ENCODE measurements around the gene CACNA1C.

The CACNA1C gene

DNA sequence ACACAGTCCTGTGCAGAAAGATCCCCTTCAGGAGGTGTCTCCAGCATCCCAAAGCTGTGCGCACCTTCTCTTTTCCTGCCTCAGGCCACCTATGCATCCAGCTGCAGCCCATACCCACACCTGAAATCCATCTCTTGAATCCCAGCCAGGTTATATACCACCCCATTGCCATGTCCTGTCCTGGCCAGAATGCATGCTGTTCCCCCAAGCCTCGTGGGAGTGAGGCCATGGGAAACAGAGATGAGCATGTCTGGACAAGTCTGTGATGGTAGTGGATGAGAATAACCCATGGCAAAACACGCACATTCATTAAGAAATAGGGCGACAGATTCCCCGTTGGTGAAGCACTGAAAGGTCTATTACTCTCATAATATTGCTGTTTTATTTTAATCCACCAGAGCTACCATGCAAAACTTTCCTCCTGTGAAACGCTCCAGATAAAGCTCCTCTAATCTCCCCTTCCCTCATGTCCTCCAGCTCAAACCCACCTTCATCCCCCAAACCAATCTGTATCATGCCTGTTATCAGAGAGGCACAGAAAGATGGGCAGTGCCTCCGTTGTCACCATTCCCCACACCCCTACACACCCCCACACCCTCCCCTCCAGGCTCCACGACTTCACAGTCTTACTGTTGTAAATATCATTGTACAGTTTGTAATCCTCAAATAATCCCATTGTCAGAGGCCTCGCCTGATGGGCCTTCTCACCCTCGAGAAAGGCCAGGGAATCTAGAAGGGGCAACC lies 644.4 kb downstream of the CACNA1C start:
- no peak overlapping the region for H3K4me3 ChIP-seq (ENCODE audit: low read depth, low read length)
- DNase-seq (ENCODE audit: low read depth) = no peak
- TF ChIP-seq, protein P1, sequence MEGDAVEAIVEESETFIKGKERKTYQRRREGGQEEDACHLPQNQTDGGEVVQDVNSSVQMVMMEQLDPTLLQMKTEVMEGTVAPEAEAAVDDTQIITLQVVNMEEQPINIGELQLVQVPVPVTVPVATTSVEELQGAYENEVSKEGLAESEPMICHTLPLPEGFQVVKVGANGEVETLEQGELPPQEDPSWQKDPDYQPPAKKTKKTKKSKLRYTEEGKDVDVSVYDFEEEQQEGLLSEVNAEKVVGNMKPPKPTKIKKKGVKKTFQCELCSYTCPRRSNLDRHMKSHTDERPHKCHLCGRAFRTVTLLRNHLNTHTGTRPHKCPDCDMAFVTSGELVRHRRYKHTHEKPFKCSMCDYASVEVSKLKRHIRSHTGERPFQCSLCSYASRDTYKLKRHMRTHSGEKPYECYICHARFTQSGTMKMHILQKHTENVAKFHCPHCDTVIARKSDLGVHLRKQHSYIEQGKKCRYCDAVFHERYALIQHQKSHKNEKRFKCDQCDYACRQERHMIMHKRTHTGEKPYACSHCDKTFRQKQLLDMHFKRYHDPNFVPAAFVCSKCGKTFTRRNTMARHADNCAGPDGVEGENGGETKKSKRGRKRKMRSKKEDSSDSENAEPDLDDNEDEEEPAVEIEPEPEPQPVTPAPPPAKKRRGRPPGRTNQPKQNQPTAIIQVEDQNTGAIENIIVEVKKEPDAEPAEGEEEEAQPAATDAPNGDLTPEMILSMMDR (conservative IDR thresholded peaks at IDR 0.05; ENCODE audit: low read depth, low read length) = no peak

DNA sequence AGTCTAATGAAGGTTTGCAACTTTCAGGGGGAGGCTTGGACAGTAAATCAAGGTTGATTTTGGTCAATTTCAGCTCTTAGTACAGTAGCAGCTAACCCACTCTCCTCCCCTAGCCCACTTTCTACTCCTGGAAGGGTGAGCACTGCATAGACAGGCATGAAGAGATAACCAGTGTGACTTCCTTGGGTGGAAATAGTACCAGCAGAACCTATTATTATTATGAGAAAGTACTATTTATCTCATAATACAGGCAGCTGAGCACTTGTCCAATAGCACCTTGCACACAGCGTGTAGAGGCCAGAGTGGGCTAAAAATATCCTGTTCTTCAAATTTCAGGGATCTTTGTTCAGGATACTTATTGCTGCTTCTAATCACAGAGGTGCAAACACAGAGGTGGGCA lies 645.8 kb downstream of the CACNA1C start:
- DNase-seq (ENCODE audit: low read depth) = no peak
- TF ChIP-seq, protein P1 (conservative IDR thresholded peaks at IDR 0.05; ENCODE audit: low read depth, low read length) = no peak
- no peak overlapping the region for H3K4me3 ChIP-seq (ENCODE audit: low read depth, low read length)

DNA sequence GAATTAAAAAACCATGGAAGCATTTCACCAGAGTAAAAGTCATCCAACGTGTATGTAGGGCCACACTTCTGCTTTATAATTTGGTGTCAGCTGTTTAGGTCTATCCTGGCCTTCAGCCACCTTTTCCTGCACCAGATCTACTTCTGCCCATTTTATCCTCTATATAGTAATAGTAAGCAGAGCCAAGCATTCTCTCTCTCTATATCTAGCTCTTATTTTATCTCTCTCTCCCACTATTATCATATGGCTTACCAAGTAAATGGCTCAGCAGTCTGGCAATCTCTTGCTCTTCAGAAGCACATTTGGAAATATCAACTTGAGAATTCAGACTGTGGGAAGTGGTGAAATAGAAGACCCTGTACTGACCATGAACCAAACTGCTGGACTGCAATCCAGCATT lies 657.9 kb downstream of the CACNA1C start:
- H3K4me3 ChIP-seq (ENCODE audit: low read depth, low read length) = no peak overlapping the region
- no peak for DNase-seq (ENCODE audit: low read depth)
- TF ChIP-seq, protein P1 (conservative IDR thresholded peaks at IDR 0.05; ENCODE audit: low read depth, low read length) = no peak

DNA sequence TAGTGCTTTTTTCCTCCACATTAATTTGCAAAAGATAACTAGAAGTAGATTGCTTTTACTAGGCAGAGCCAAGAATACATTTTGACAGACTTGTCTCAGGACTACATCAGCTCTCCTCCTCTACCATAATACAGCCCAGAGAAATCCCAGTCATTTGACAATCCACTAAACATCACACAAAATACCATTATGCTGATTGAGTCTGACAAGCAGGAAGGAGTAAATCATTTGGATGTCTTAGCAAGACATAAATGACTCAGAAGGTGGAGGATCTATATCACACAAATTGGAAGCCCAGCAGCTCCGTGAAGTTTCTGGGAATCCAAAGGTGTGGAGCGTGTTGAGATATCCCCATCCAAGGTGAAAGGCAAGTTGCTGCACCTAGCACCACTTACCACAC lies 666.6 kb downstream of the CACNA1C start:
- DNase-seq (ENCODE audit: low read depth) = no peak
- no peak overlapping the region for H3K4me3 ChIP-seq (ENCODE audit: low read depth, low read length)
- TF ChIP-seq, protein P1 (conservative IDR thresholded peaks at IDR 0.05; ENCODE audit: low read depth, low read length) = no peak

DNA sequence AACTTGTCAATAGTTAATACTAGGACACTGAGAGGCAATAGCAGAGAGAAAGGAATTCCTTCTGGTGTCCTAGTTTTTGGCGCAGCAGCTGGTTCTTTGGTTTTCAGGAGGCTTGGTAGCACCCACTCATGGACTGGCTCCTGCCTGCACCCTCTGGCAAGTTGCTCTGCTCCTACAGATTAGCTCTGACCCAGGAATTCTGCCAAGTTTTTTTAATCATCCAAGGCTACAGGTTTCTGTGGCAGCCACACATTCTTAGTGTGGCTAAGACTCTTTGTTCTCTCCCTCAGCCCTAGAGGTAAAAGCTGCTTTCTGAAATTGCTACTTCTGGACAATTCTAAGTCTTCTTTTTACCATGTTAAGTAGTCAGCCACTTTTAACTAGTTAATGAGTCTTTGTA lies 670.0 kb downstream of the CACNA1C start:
- TF ChIP-seq, protein P1 (conservative IDR thresholded peaks at IDR 0.05; ENCODE audit: low read depth, low read length) = no peak
- H3K4me3 ChIP-seq (ENCODE audit: low read depth, low read length) = no peak overlapping the region
- no peak for DNase-seq (ENCODE audit: low read depth)

DNA sequence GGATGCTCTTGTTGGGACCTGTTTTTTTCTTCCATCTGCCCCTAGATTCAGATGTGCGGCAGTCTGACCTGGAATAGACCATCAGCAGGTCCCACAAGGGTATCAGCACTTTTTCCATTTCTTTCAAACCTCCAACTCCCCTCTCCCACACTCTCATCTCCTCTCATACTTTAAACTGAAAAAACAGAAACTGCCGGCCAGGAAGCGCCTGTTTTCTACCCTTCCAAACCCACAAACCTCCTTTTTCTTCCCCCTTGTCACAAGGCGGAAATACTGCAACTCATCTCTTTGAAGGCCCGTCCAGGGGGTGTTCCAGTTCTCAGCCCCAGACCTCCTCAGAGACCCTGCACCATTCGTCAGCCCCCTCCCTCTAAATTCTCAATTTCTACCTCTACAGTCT lies 679.5 kb downstream of the CACNA1C start:
- TF ChIP-seq, protein P1 (conservative IDR thresholded peaks at IDR 0.05; ENCODE audit: low read depth, low read length) = no peak
- DNase-seq (ENCODE audit: low read depth) = no peak
- no peak overlapping the region for H3K4me3 ChIP-seq (ENCODE audit: low read depth, low read length)

Measured in choroid plexus epithelial cell (primary cell).